CD4-positive, CD25-positive, alpha-beta regulatory T cell (primary cell): ENCODE measurements around the gene NATD1. TPM values are rescaled to one million over a fixed set of nuclear protein-coding genes. Genes with fewer than 3 reads are reported as not detected.

Experiments
- ATAC-seq, 2 donors: fragments of 150-1000 bp; cut with Tn5 transposase; one replicate each; pipeline ENCODE4 v1.10.0; 2021; ENCODE audit warnings: low read depth in 2 of 2, moderate number of reproducible peaks in 2 of 2, moderate library complexity in 1 of 2
- DNase-seq, 3 donors: peaks; one replicate each; pipeline versions ENCODE4 v3.0.0 to v3.0.0-alpha.2; 2012 to 2022; ENCODE audit warnings: mixed read lengths in 1 of 3
- H3K27ac ChIP-seq: one replicate; pipeline ENCODE4 v1.7.0; 2013; ENCODE audit warnings: mild to moderate bottlenecking, low read length; ENCODE audit not compliant: insufficient read depth, poor library complexity, severe bottlenecking
- H3K27me3 ChIP-seq: one replicate; pipeline ENCODE4 v1.7.0; 2013; ENCODE audit warnings: low read length; ENCODE audit not compliant: control insufficient read depth, insufficient read depth
- H3K36me3 ChIP-seq: one replicate; pipeline ENCODE4 v1.7.0; 2013; ENCODE audit warnings: mild to moderate bottlenecking, low read length, moderate library complexity; ENCODE audit not compliant: control insufficient read depth, insufficient read depth
- H3K4me1 ChIP-seq: 2 replicates; pipeline ENCODE4 v1.7.0; 2013; ENCODE audit warnings: mild to moderate bottlenecking, low read length; ENCODE audit not compliant: insufficient read depth, control insufficient read depth, poor library complexity, severe bottlenecking
- H3K4me3 ChIP-seq: one replicate; pipeline ENCODE4 v1.7.0; 2013; ENCODE audit warnings: low read depth, mild to moderate bottlenecking, low read length, moderate library complexity
- H3K9me3 ChIP-seq, 2 experiments: 1 replicate in 1 of 2; 2 replicates in 1 of 2; pipeline ENCODE4 v1.7.0; 2013; ENCODE audit warnings: low read length in 2 of 2, mild to moderate bottlenecking in 1 of 2, moderate library complexity in 1 of 2; ENCODE audit not compliant: control insufficient read depth in 2 of 2
- H3K27ac Mint-ChIP-seq, 3 donors: one replicate each; pipeline ENCODE4 v1.8.0; 2020 to 2022; ENCODE audit warnings: mild to moderate bottlenecking in 3 of 3, mixed read lengths in 3 of 3, moderate library complexity in 2 of 3
- H3K27me3 Mint-ChIP-seq: one replicate; pipeline ENCODE4 v1.8.0; 2022; ENCODE audit warnings: mild to moderate bottlenecking, mixed read lengths
- H3K36me3 Mint-ChIP-seq: one replicate; pipeline ENCODE4 v1.8.0; 2020; ENCODE audit warnings: mixed read lengths
- H3K4me1 Mint-ChIP-seq, 4 donors: one replicate each; pipeline ENCODE4 v1.8.0; 2020 to 2022; ENCODE audit warnings: mixed read lengths in 4 of 4, mild to moderate bottlenecking in 1 of 4
- H3K4me3 Mint-ChIP-seq, 4 donors: one replicate each; pipeline ENCODE4 v1.8.0; 2020 to 2022; ENCODE audit warnings: mild to moderate bottlenecking in 4 of 4, mixed read lengths in 4 of 4, moderate library complexity in 3 of 4
- H3K9me3 Mint-ChIP-seq, 7 donors: one replicate each; pipeline ENCODE4 v1.8.0; 2020 to 2022; ENCODE audit warnings: mixed read lengths in 7 of 7, mild to moderate bottlenecking in 3 of 7, moderate library complexity in 2 of 7
- polyA plus RNA-seq, 4 donors: library from polyadenylated mRNA; unstranded; fragments of 300-500 nt; fragmentation: Illumina TruSeq; gene quantifications; one replicate each; pipeline ENCODE4 v1.2.3, GENCODE V29; 2021
- total RNA-seq: library from RNA; stranded (reverse); gene quantifications from one replicate; pipeline ENCODE4 v1.2.3, GENCODE V29; 2022

The NATD1 gene
- total and polyA plus RNA-seq, 5 donors from 2014 or later, result 2.8 to 12.7 (median 2.9) TPM

GRCh38 chr17:21212826-21213637 lies 40.2 kb downstream of the NATD1 start:
- Histone ChIP-seq H3K36me3 (peaks cover 22% of the 10 kb centered on the region), H3K27ac (peak overlapping the region; percentile 88), H3K4me1 (peaks cover 38% of the 10 kb centered on the region), H3K4me3 (peak overlapping the region; percentile 92), H3K27me3 (no peaks in the 10 kb centered on the region), H3K9me3 (no peaks in the 10 kb centered on the region)
- Mint-ChIP-seq H3K27ac (peak overlapping the region; percentile 86 to 92 (median 91)), H3K36me3 (peaks cover 7% of the 10 kb centered on the region), H3K4me3 (peak overlapping the region; percentile 91 to 97 (median 93)), H3K4me1 (peaks cover 6 to 78% (median 38%) of the 10 kb centered on the region in 4 donors), H3K27me3 (no peaks in the 10 kb centered on the region), H3K9me3 (no peaks in the 10 kb centered on the region)
- no peak for ATAC-seq
- DNase-seq, result peak in 1 of 3 donors; percentile 2

DNA sequence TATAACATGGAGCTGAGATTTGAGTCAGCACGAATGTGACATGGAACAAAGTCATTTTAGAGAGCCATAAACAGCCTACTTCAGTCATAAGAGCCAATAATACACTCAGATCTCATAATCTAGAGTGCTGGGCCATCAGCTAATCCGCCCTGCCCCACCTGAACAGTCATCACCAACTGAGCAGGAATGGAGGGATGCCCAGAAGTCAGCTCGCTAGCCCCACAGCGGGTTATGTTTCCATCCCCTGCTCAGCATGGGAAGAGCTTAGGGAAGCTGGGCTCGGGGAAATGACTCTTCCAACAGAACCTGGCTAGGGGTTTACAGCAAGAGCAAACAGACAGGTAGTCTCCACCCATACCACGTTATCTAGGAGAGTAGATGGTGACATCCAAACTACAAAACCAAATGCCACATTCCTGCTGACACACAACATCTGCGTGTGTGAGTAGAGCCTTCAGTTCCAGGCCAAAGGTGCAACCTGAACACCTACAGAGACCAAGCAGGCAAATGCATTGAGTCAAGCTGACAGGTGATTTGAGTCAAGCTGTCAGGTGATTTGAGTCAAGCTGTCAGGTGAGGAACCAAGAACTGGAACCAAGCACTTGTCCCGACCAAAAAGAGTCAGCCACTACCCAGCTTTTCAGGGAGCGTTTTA lies 41.3 kb downstream of the NATD1 start:
- Histone ChIP-seq H3K36me3 (peaks cover 22% of the 10 kb centered on the region), H3K27me3 (no peaks in the 10 kb centered on the region), H3K9me3 (no peaks in the 10 kb centered on the region), H3K27ac (no peak overlapping the region), H3K4me1 (peaks cover 38% of the 10 kb centered on the region), H3K4me3 (peak overlapping the region; percentile 92)
- H3K4me1 Mint-ChIP-seq, result peaks cover 6 to 71% (median 37%) of the 10 kb centered on the region in 4 donors
- peak overlapping the region; percentile 91 to 97 (median 93) for H3K4me3 Mint-ChIP-seq
- no peak for ATAC-seq
- H3K9me3 Mint-ChIP-seq, result no peaks in the 10 kb centered on the region
- peak overlapping the region; percentile 74 to 91 (median 84) for H3K27ac Mint-ChIP-seq
- DNase-seq, result no peak
- H3K27me3 Mint-ChIP-seq, result no peaks in the 10 kb centered on the region
- peaks cover 3% of the 10 kb centered on the region for H3K36me3 Mint-ChIP-seq

- peaks cover 25% of the 10 kb centered on the region for H3K36me3 ChIP-seq
- peak overlapping the region in 2 of 3 donors; percentile 59 to 69 for H3K27ac Mint-ChIP-seq
- H3K4me1 ChIP-seq, result peaks cover 44% of the 10 kb centered on the region
- no peaks in the 10 kb centered on the region for H3K27me3 ChIP-seq
- H3K27me3 Mint-ChIP-seq, result no peaks in the 10 kb centered on the region
- no peak overlapping the region for H3K4me3 ChIP-seq
- peaks cover 6 to 63% (median 37%) of the 10 kb centered on the region in 4 donors for H3K4me1 Mint-ChIP-seq
- no peaks in the 10 kb centered on the region for H3K9me3 ChIP-seq
- no peak overlapping the region for H3K27ac ChIP-seq
- no peaks in the 10 kb centered on the region for H3K9me3 Mint-ChIP-seq
- DNase-seq (no peak), ATAC-seq (no peak)
- peak overlapping the region in 2 of 4 donors; percentile 58 to 63 for H3K4me3 Mint-ChIP-seq
- H3K36me3 Mint-ChIP-seq, result peaks cover 3% of the 10 kb centered on the region
Measured at GRCh38 chr17:21210411-21211076, 42.7 kb downstream of the NATD1 start.

- H3K4me3 Mint-ChIP-seq, result peak overlapping the region in 1 of 4 donors; percentile 63
Measured at GRCh38 chr17:21209511-21210175, 43.6 kb downstream of the NATD1 start.

GRCh38 chr17:21208352-21208751 lies 44.9 kb downstream of the NATD1 start:
- H3K4me1 ChIP-seq, result peaks cover 37% of the 10 kb centered on the region
- H3K9me3 Mint-ChIP-seq, result no peaks in the 10 kb centered on the region
- H3K27me3 ChIP-seq, result no peaks in the 10 kb centered on the region
- H3K36me3 Mint-ChIP-seq, result peaks cover 3% of the 10 kb centered on the region
- H3K36me3 ChIP-seq, result peaks cover 29% of the 10 kb centered on the region
- DNase-seq, result no peak
- H3K27ac ChIP-seq, result no peak overlapping the region
- no peaks in the 10 kb centered on the region for H3K9me3 ChIP-seq
- ATAC-seq, result no peak
- H3K4me3 ChIP-seq, result no peak overlapping the region
- H3K4me1 Mint-ChIP-seq, result peaks cover 6 to 63% (median 33%) of the 10 kb centered on the region in 4 donors
- no peak overlapping the region for H3K27ac Mint-ChIP-seq
- H3K27me3 Mint-ChIP-seq, result no peaks in the 10 kb centered on the region
- H3K4me3 Mint-ChIP-seq, result no peak overlapping the region

More at GRCh38 chr17:21209511-21210175, 43.6 kb downstream of the NATD1 start:
- Mint-ChIP-seq H3K27me3 (no peaks in the 10 kb centered on the region), H3K9me3 (no peaks in the 10 kb centered on the region), H3K36me3 (peaks cover 3% of the 10 kb centered on the region), H3K27ac (peak overlapping the region; percentile 14 to 69 (median 59)), H3K4me1 (peaks cover 6 to 63% (median 34%) of the 10 kb centered on the region in 4 donors)
- Histone ChIP-seq H3K27ac (no peak overlapping the region), H3K36me3 (peaks cover 28% of the 10 kb centered on the region), H3K27me3 (no peaks in the 10 kb centered on the region), H3K4me1 (peaks cover 40% of the 10 kb centered on the region), H3K9me3 (no peaks in the 10 kb centered on the region), H3K4me3 (no peak overlapping the region)
- DNase-seq (no peak), ATAC-seq (no peak)

DNA sequence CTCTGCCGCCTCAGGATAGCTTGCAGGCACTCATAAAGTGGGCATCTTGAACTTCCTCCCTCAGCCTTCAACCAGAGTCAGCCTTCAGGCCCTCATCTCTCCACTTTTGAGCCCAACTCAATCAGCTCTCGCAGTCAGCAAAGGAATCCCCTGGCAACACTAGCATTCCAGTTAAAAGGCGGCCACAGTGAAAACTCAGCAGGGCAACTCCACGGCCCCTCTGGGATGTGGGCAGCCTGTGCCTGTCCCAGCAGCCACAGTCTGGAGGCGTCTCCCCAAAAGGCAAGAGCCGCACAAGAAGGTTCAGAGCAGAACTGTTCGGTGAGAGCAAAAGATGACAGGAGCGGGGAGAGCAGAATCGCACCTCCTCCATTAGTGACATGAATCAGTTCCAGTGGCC lies 48.3 kb downstream of the NATD1 start:
- Histone ChIP-seq H3K4me1 (peaks cover 9% of the 10 kb centered on the region), H3K4me3 (no peak overlapping the region), H3K27me3 (no peaks in the 10 kb centered on the region), H3K27ac (no peak overlapping the region), H3K9me3 (no peaks in the 10 kb centered on the region), H3K36me3 (peaks cover 25% of the 10 kb centered on the region)
- DNase-seq (no peak), ATAC-seq (no peak)
- Mint-ChIP-seq H3K27ac (peak overlapping the region in 2 of 3 donors; percentile 69 to 76), H3K9me3 (no peaks in the 10 kb centered on the region), H3K27me3 (no peaks in the 10 kb centered on the region), H3K4me3 (peak overlapping the region in 1 of 4 donors; percentile 15), H3K36me3 (peaks cover 4% of the 10 kb centered on the region), H3K4me1 (peaks cover 0 to 43% (median 18%) of the 10 kb centered on the region in 4 donors)

- Mint-ChIP-seq H3K27me3 (no peaks in the 10 kb centered on the region), H3K4me3 (no peak overlapping the region), H3K4me1 (peaks cover 0 to 38% (median 18%) of the 10 kb centered on the region in 4 donors), H3K27ac (no peak overlapping the region), H3K9me3 (no peaks in the 10 kb centered on the region), H3K36me3 (peaks cover 12% of the 10 kb centered on the region)
- DNase-seq (no peak), ATAC-seq (no peak)
- peaks cover 27% of the 10 kb centered on the region for H3K36me3 ChIP-seq
- no peak overlapping the region for H3K4me3 ChIP-seq
- H3K27me3 ChIP-seq, result no peaks in the 10 kb centered on the region
- peaks cover 9% of the 10 kb centered on the region for H3K4me1 ChIP-seq
- no peaks in the 10 kb centered on the region for H3K9me3 ChIP-seq
- no peak overlapping the region for H3K27ac ChIP-seq
Measured at GRCh38 chr17:21202512-21202911, 50.7 kb downstream of the NATD1 start.
